ENCODE data around the gene LHX4.

- no peak for TF ChIP-seq CTCF (IDR thresholded peaks at IDR 0.05)
- TF ChIP-seq POLR2A (IDR thresholded peaks at IDR 0.05), result no peak
Measured at GRCh38 chr1:180244840-180245239, 14.8 kb downstream of the LHX4 start.

Measured in gastroesophageal sphincter (tissue), 3 donors.